ENCODE results near the gene AOPEP.
A peak's percentile ranks its signal among the peaks of the same experiment; 100 is the strongest.

AOPEP gene

DNA sequence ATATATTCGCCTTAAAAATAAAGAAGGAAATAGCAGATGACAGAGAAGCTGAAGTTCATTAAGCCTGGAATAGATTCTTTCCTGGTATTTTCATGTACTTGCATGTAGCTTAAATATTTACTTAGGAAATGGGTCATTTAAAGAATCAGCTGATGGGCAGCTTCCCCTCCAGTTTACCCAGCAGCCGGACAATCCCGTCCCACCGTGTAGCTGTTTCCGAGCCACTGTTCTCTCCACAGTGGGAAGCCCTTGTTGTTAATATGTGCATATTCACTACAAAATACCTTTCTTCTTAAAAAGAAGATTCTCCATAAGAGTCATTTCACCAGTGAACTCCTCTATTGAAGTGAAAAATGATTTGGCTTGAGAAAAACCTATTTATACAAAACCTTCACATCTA lies 404.0 kb downstream of the AOPEP start:
- DNase-seq, result no peak

DNA sequence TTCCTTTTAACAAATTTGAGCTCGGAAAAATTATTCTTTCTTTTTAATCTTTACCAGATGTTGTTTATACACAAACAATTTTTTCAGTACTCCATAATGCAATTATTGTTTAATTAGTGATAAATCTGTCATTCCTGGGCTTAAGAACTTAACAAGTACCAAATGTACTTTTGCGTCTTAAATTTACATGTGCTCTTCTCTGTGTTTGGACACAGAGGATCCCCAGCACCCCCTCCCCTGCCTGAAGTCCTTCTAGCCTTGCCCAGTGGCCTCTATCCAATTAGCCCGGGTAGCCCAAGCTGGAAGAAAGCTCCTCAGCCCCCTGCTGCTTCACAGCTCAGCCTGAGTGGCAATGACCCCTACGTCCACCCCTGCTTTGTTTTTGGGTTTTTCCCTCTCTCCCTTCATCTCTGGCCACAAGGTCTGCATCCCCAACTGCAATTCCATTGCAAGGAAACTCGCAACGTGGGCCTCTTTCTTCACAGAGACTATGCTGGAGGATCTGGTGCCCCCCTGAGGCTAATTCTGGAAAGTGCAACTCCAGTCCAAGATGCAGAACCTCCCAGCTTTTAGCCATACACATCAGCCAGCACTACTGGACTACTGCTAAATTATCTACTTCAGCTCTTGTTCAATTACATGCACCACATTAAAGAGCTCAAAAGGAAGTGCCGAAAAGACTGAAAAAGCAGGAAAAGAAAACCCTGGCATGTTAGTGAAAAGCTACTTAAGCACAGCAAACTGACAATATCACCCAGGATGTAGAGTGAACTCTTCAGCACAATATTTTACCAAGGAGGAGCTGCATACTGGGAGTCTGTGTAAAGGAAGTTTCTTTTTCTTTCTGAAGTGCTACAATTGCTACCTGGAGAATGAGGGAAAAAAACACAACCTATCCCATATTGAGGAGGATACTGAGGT lies 404.8 kb downstream of the AOPEP start:
- peak; percentile 46 for DNase-seq

DNA sequence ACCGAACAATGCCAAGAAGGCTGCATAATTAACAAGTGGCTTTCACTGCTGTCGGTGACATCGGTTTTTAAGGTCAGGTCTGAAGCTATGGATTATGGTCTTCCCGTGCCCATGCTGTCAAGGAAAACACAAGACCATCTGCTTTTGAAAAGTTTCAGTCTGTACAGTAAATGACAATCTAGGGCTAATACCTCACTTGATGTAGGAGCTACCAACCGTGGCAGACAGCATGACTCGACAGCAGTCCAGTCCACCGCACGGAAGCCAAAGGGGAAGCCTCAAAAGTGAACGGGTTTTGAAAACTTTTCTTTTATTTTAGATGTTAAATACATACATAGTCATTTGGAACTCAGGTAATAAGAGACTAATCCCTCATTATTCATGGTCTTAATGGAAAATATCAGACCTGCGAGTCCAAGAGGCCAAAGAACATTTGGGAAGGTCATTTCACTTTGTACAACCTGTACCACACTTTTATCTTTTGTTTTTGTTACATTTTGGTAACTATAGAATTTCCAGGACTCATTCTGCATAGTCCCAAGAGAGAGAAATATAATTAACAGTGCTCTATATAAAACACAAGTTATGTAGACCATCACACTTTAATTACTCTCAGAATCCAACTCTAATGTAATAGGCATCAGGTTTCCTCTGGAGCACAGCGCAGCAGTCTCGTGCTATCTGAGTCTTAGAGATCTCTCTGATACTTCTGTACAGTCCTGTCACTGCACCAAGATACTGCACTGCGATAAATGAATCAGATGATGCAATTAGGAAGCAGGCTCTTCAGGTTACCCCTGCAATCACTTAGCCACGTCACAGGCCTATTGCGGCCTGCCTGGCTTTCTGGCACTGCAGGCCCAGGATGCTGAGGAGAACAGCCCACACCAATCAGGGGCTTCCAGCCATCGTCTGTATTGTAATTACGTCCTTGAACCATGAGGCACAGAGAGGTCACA lies 406.1 kb downstream of the AOPEP start:
- DNase-seq, result no peak

DNA sequence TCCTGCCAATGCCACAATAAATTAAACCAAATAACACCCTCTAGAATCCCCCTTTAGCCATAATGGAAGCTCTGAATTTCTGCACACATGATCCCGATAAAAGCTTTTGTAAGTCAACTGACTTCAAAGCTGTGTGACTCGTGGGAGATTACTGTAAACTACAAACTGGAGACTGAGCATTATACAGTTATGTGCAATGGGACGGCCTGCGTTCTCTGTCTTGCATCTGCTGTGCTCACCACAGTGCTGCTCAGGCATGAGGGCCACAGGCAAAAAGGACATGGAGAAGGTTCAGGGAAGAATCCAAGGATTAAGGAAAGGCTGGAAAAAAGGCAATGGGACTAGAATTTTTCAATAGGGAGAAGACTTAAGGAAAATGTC lies 406.8 kb downstream of the AOPEP start:
- no peak for DNase-seq

DNA sequence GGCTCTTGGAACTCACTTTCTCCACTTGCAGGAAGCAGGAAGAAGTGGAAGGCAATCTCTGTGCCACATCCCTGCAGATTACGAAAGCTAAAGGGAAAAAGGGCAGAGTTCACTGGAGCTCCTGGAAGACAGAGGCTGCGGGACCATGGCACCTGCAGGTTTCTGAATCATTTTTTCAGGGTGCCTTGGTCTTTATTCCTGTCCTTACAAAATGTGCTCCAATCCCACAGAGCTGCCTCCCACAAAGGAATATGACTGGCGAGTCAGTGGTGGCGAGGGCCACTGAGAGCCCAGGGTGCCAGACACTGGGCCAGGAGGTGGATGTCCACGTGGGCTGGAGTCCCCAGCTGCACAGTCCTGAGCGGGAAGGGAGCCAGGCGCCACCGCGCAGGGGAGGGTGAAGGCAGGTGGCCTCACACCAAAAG lies 408.0 kb downstream of the AOPEP start:
- no peak for DNase-seq

DNA sequence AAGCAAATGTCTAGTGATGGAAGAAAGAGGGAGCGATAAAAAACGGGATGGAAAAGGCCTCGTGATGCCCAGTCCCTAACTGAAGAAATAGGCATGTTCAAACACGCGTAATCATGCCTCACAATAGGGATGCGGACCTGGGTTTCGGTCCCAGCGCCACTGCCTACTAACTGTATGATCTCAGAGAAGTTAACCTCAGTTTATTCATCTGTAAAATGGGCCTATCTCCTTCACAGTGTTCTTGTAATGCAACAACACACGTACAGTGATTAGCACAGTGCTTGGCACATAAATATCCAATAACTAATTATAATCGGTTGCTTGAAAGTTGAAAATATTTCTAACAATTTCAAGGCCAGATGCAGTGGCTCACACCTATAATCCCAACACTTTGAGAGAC lies 409.3 kb downstream of the AOPEP start:
- no peak for DNase-seq

All from HCEC 1CT (cell line).